ENCODE measurements around the gene BBX. TPM values are rescaled to one million over a fixed set of nuclear protein-coding genes. Genes with fewer than 3 reads are reported as not detected.

The BBX gene
- total RNA-seq, 4 donors from 2014 or later: 24.2 to 68.7 (median 38.0) TPM

- peak overlapping the region; percentile 87 for H3K27ac ChIP-seq
- under 1% methylated on average over 18 of the region's 18 CpGs for WGBS
- peak overlapping the region; percentile 93 for H3K4me3 ChIP-seq
- DNase-seq (ENCODE audit: low spot score in 2 of 2): no peak
- H3K9me3 ChIP-seq: no peaks in the 10 kb centered on the region
- TF ChIP-seq POLR2A (IDR thresholded peaks at IDR 0.05) (no peak), POLR2AphosphoS5 (IDR thresholded peaks at IDR 0.05) (no peak), EP300 (IDR thresholded peaks at IDR 0.05) (no peak)
- TF ChIP-seq, protein P1, sequence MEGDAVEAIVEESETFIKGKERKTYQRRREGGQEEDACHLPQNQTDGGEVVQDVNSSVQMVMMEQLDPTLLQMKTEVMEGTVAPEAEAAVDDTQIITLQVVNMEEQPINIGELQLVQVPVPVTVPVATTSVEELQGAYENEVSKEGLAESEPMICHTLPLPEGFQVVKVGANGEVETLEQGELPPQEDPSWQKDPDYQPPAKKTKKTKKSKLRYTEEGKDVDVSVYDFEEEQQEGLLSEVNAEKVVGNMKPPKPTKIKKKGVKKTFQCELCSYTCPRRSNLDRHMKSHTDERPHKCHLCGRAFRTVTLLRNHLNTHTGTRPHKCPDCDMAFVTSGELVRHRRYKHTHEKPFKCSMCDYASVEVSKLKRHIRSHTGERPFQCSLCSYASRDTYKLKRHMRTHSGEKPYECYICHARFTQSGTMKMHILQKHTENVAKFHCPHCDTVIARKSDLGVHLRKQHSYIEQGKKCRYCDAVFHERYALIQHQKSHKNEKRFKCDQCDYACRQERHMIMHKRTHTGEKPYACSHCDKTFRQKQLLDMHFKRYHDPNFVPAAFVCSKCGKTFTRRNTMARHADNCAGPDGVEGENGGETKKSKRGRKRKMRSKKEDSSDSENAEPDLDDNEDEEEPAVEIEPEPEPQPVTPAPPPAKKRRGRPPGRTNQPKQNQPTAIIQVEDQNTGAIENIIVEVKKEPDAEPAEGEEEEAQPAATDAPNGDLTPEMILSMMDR (IDR thresholded peaks at IDR 0.05): no peak
- H3K27me3 ChIP-seq: no peaks in the 10 kb centered on the region
- no peaks in the 10 kb centered on the region for H3K36me3 ChIP-seq
- peaks cover 14% of the 10 kb centered on the region for H3K4me1 ChIP-seq
Measured at GRCh38 chr3:107524326-107524840, 1.6 kb downstream of the BBX start.

- Histone ChIP-seq H3K9me3 (no peaks in the 10 kb centered on the region), H3K27me3 (no peaks in the 10 kb centered on the region), H3K27ac (peak overlapping the region; percentile 87), H3K4me1 (peaks cover 14% of the 10 kb centered on the region), H3K36me3 (no peaks in the 10 kb centered on the region), H3K4me3 (peak overlapping the region; percentile 93)
- peak; percentile 71 to 81 for DNase-seq (ENCODE audit: low spot score in 2 of 2)
- WGBS: 1% methylated on average over 12 of the region's 70 CpGs
- TF ChIP-seq POLR2A (IDR thresholded peaks at IDR 0.05) (no peak), EP300 (IDR thresholded peaks at IDR 0.05) (no peak), POLR2AphosphoS5 (IDR thresholded peaks at IDR 0.05) (no peak)
- TF ChIP-seq, protein P1 (IDR thresholded peaks at IDR 0.05): no peak
Measured at GRCh38 chr3:107524841-107525643, 2.3 kb downstream of the BBX start.

GRCh38 chr3:107525644-107526305, 3.0 kb downstream of the BBX start:
- Histone ChIP-seq H3K27ac (peak overlapping the region; percentile 87), H3K4me3 (peak overlapping the region; percentile 93), H3K9me3 (no peaks in the 10 kb centered on the region), H3K27me3 (no peaks in the 10 kb centered on the region), H3K36me3 (no peaks in the 10 kb centered on the region), H3K4me1 (peaks cover 14% of the 10 kb centered on the region)
- WGBS: 4% methylated on average over 15 of the region's 28 CpGs
- TF ChIP-seq, protein P1 (IDR thresholded peaks at IDR 0.05): no peak
- TF ChIP-seq EP300 (IDR thresholded peaks at IDR 0.05): no peak
- TF ChIP-seq POLR2A (IDR thresholded peaks at IDR 0.05): no peak
- no peak for TF ChIP-seq POLR2AphosphoS5 (IDR thresholded peaks at IDR 0.05)
- peak; percentile 59 to 84 for DNase-seq (ENCODE audit: low spot score in 2 of 2)

GRCh38 chr3:107531917-107532469, 9.2 kb downstream of the BBX start:
- DNase-seq (ENCODE audit: low spot score in 2 of 2): no peak
- no peaks in the 10 kb centered on the region for H3K27me3 ChIP-seq
- no peaks in the 10 kb centered on the region for H3K4me1 ChIP-seq
- 94% methylated on average over 9 of the region's 9 CpGs for WGBS
- TF ChIP-seq POLR2A (IDR thresholded peaks at IDR 0.05) (no peak), EP300 (IDR thresholded peaks at IDR 0.05) (no peak), POLR2AphosphoS5 (IDR thresholded peaks at IDR 0.05) (no peak)
- TF ChIP-seq, protein P1 (IDR thresholded peaks at IDR 0.05): no peak
- no peaks in the 10 kb centered on the region for H3K9me3 ChIP-seq
- no peaks in the 10 kb centered on the region for H3K36me3 ChIP-seq
- no peak overlapping the region for H3K4me3 ChIP-seq
- H3K27ac ChIP-seq: no peak overlapping the region

- WGBS: 83% methylated on average over 3 of the region's 3 CpGs
- H3K9me3 ChIP-seq: no peaks in the 10 kb centered on the region
Measured at GRCh38 chr3:107540857-107541256, 18.1 kb downstream of the BBX start.

More at GRCh38 chr3:107540857-107541256, 18.1 kb downstream of the BBX start:
- H3K36me3 ChIP-seq: no peaks in the 10 kb centered on the region
- no peak for TF ChIP-seq POLR2A (IDR thresholded peaks at IDR 0.05)
- no peak for TF ChIP-seq POLR2AphosphoS5 (IDR thresholded peaks at IDR 0.05)
- no peak for TF ChIP-seq EP300 (IDR thresholded peaks at IDR 0.05)
- TF ChIP-seq, protein P1 (IDR thresholded peaks at IDR 0.05): no peak
- no peak overlapping the region for H3K27ac ChIP-seq
- no peak overlapping the region for H3K4me3 ChIP-seq
- H3K4me1 ChIP-seq: no peaks in the 10 kb centered on the region
- no peak for DNase-seq (ENCODE audit: low spot score in 2 of 2)
- no peaks in the 10 kb centered on the region for H3K27me3 ChIP-seq
